Mesothelial cell of epicardium (in vitro differentiated cells): ENCODE data around the gene HBP1. TPM values are rescaled to one million over a fixed set of nuclear protein-coding genes. Genes with fewer than 3 reads are reported as not detected.
"Not testable (repeated sequence)": the region's sequence is repeated elsewhere in the genome, so short reads cannot be mapped to it uniquely, and the experiment has no call there.

Experiments
- DNase-seq, 2 experiments: peaks; one replicate each; pipeline ENCODE4 v3.0.0; 2021; ENCODE audit warnings: low spot score in 2 of 2; ENCODE audit not compliant: unreplicated experiment in 2 of 2
- H3K27ac Mint-ChIP-seq: 2 replicates; pipeline ENCODE4 v1.8.0; 2021; ENCODE audit warnings: mixed read lengths
- H3K27me3 Mint-ChIP-seq: 2 replicates; pipeline ENCODE4 v1.8.0; 2021; ENCODE audit warnings: low read depth, mixed read lengths
- H3K36me3 Mint-ChIP-seq: 2 replicates; pipeline ENCODE4 v1.8.0; 2021; ENCODE audit warnings: mixed read lengths
- H3K4me1 Mint-ChIP-seq: 2 replicates; pipeline ENCODE4 v1.8.0; 2021; ENCODE audit warnings: mixed read lengths
- H3K4me3 Mint-ChIP-seq: 2 replicates; pipeline ENCODE4 v1.8.0; 2021; ENCODE audit warnings: mild to moderate bottlenecking, moderate library complexity, mixed read lengths
- H3K9me3 Mint-ChIP-seq: 2 replicates; pipeline ENCODE4 v1.8.0; 2021; ENCODE audit warnings: mixed read lengths
- total RNA-seq: library from RNA; stranded (reverse); gene quantifications from 3 replicates; pipeline ENCODE4 v1.2.1, GENCODE V29; 2021
- TF ChIP-seq, protein P1 (sequence below): fragments of 200-600 bp; sonication (generic); IDR thresholded peaks from one replicate; pipeline ENCODE4 v1.5.0; 2021; ENCODE audit warnings: antibody characterized with exemption; ENCODE audit not compliant: unreplicated experiment

HBP1 gene
- total RNA-seq, 1 donor from 2014 or later = 76.0 TPM

DNA sequence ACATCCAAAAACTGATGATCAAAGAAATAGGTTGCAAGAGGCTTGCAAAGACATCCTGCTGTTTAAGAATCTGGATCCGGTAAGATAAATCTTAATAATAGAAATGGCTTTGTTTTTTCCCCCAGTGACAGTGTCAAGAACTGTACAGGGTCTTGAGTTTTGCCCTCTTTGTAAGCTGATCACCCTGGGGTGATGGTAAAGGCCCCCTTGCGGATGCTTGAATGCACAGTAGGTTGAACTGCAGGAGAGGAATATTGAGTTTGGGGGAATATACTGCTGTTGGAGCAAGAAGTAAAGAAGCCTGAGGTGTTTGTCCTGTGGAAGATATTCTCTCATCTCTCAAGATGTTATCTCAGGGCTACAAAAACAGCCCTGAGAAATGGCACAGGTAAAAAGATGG, 40.6 kb upstream of the HBP1 start:
- H3K4me1 Mint-ChIP-seq = peaks cover 11% of the 10 kb centered on the region
- H3K36me3 Mint-ChIP-seq = peaks cover 2% of the 10 kb centered on the region
- H3K9me3 Mint-ChIP-seq = no peaks in the 10 kb centered on the region
- H3K4me3 Mint-ChIP-seq = no peak overlapping the region
- TF ChIP-seq, protein P1, sequence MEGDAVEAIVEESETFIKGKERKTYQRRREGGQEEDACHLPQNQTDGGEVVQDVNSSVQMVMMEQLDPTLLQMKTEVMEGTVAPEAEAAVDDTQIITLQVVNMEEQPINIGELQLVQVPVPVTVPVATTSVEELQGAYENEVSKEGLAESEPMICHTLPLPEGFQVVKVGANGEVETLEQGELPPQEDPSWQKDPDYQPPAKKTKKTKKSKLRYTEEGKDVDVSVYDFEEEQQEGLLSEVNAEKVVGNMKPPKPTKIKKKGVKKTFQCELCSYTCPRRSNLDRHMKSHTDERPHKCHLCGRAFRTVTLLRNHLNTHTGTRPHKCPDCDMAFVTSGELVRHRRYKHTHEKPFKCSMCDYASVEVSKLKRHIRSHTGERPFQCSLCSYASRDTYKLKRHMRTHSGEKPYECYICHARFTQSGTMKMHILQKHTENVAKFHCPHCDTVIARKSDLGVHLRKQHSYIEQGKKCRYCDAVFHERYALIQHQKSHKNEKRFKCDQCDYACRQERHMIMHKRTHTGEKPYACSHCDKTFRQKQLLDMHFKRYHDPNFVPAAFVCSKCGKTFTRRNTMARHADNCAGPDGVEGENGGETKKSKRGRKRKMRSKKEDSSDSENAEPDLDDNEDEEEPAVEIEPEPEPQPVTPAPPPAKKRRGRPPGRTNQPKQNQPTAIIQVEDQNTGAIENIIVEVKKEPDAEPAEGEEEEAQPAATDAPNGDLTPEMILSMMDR = no peak
- H3K27ac Mint-ChIP-seq = no peak overlapping the region
- no peak for DNase-seq
- H3K27me3 Mint-ChIP-seq = no peaks in the 10 kb centered on the region

- Mint-ChIP-seq H3K4me1 (peaks cover 11% of the 10 kb centered on the region), H3K27me3 (no peaks in the 10 kb centered on the region), H3K4me3 (no peak overlapping the region), H3K9me3 (no peaks in the 10 kb centered on the region), H3K27ac (no peak overlapping the region), H3K36me3 (peaks cover 2% of the 10 kb centered on the region)
- TF ChIP-seq, protein P1 = no peak
- no peak for DNase-seq
Measured at GRCh38 chr7:107128748-107129147, 40.1 kb upstream of the HBP1 start.

- Mint-ChIP-seq H3K4me1 (peaks cover 11% of the 10 kb centered on the region), H3K27ac (peak overlapping the region; percentile 19), H3K9me3 (peaks cover 14% of the 10 kb centered on the region), H3K27me3 (no peaks in the 10 kb centered on the region), H3K36me3 (peaks cover 5% of the 10 kb centered on the region), H3K4me3 (no peak overlapping the region)
- DNase-seq = no peak
- TF ChIP-seq, protein P1 = no peak
Measured at GRCh38 chr7:107130487-107131220, 38.1 kb upstream of the HBP1 start.

GRCh38 chr7:107133396-107133795, 35.4 kb upstream of the HBP1 start:
- peaks cover 25% of the 10 kb centered on the region for H3K9me3 Mint-ChIP-seq

GRCh38 chr7:107138696-107139420, 29.9 kb upstream of the HBP1 start:
- Mint-ChIP-seq H3K4me3 (no peak overlapping the region), H3K4me1 (peaks cover 3% of the 10 kb centered on the region), H3K9me3 (peaks cover 25% of the 10 kb centered on the region), H3K27me3 (no peaks in the 10 kb centered on the region), H3K36me3 (peaks cover 5% of the 10 kb centered on the region), H3K27ac (no peak overlapping the region)
- TF ChIP-seq, protein P1 = no peak
- DNase-seq = no peak

More at GRCh38 chr7:107133396-107133795, 35.4 kb upstream of the HBP1 start:
- H3K27ac Mint-ChIP-seq = no peak overlapping the region
- TF ChIP-seq, protein P1 = no peak
- H3K4me3 Mint-ChIP-seq = no peak overlapping the region
- no peaks in the 10 kb centered on the region for H3K27me3 Mint-ChIP-seq
- peaks cover 8% of the 10 kb centered on the region for H3K36me3 Mint-ChIP-seq
- H3K4me1 Mint-ChIP-seq = peaks cover 11% of the 10 kb centered on the region
- no peak for DNase-seq

DNA sequence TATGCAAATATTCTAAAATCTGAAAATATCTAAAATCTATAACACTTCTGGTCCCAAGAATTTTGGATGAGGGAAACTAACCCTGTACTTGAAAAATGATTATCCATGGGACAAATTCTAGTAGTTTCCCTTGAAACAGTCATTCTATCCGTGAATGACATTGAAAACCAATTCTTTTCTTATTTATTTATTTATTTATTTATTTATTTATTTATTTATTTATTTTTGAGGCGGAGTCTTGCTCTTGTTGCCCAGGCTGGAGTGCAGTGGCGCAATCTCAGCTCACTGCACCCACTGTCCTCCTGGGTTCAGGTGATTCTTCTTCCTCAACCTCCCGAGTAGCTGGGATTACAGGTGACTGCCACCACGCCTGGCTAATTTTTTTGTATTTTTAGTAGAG, 24.9 kb upstream of the HBP1 start:
- not testable (repeated sequence) for H3K27ac Mint-ChIP-seq, H3K27me3 Mint-ChIP-seq, H3K4me3 Mint-ChIP-seq, H3K9me3 Mint-ChIP-seq, H3K4me1 Mint-ChIP-seq, H3K36me3 Mint-ChIP-seq, DNase-seq
